Progenitor cell of endocrine pancreas (in vitro differentiated cells): ENCODE measurements around the gene THPO. TPM values are rescaled to one million over a fixed set of nuclear protein-coding genes. Genes with fewer than 3 reads are reported as not detected.
A peak's percentile ranks its signal among the peaks of the same experiment; 100 is the strongest.

ENCODE experiments used
- DNase-seq: peaks from one replicate; pipeline ENCODE4 v3.0.0; 2021; ENCODE audit warnings: low spot score; ENCODE audit not compliant: unreplicated experiment
- H3K27ac Mint-ChIP-seq: 2 replicates; pipeline ENCODE4 v1.8.0; 2021; ENCODE audit warnings: mild to moderate bottlenecking, moderate library complexity, mixed read lengths
- H3K27me3 Mint-ChIP-seq: 2 replicates; pipeline ENCODE4 v1.8.0; 2021; ENCODE audit warnings: mixed read lengths
- H3K36me3 Mint-ChIP-seq: 2 replicates; pipeline ENCODE4 v1.8.0; 2022; ENCODE audit warnings: mixed read lengths; ENCODE audit not compliant: insufficient read depth
- H3K4me1 Mint-ChIP-seq: 2 replicates; pipeline ENCODE4 v1.8.0; 2021; ENCODE audit warnings: low read depth, mixed read lengths
- H3K4me3 Mint-ChIP-seq: 2 replicates; pipeline ENCODE4 v1.8.0; 2021; ENCODE audit warnings: low read depth, mild to moderate bottlenecking, moderate library complexity, mixed read lengths
- H3K9me3 Mint-ChIP-seq: 2 replicates; pipeline ENCODE4 v1.8.0; 2021; ENCODE audit warnings: low read depth, mixed read lengths
- total RNA-seq: library from RNA; stranded (reverse); gene quantifications from 2 replicates; pipeline ENCODE4 v1.2.1, GENCODE V29; 2021
- TF ChIP-seq, protein P1 (sequence below): fragments of 200-600 bp; sonication (generic); IDR thresholded peaks from one replicate; pipeline ENCODE4 v1.5.0; 2021; ENCODE audit warnings: antibody characterized with exemption, mild to moderate bottlenecking; ENCODE audit not compliant: unreplicated experiment

THPO gene
- total RNA-seq, 1 donor from 2014 or later = 7.1 TPM

DNA sequence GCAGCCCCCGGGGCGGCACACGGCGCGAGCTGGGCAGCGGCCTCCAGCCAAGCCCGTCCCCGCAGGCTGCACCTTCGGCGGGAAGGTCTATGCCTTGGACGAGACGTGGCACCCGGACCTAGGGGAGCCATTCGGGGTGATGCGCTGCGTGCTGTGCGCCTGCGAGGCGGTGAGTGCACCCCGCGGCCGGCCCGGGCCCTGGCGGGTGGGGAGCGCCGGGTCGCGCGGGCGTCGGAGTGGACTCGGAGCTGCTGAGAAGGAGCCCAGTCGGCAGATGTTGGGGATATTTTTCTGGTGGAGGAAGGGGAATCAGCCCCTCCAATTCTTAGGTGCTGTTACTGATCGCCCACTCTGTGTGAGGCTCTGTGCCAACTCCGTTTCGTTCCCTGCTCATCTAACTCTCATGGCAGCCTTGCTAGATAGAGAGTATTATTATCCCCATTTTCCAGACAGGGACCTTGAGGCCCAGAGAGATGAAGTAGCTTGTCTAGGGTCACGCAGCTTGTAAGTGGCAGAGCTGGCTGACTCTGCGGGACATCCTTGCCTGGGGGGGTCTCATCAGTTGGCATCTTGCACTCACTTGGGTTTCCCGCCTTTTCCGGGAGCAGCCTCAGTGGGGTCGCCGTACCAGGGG lies 2.7 kb upstream of the THPO start:
- Mint-ChIP-seq H3K36me3 (no peaks in the 10 kb centered on the region), H3K27ac (no peak overlapping the region), H3K4me3 (peak overlapping the region; percentile 52), H3K27me3 (peaks cover 40% of the 10 kb centered on the region), H3K4me1 (peaks cover 24% of the 10 kb centered on the region), H3K9me3 (no peaks in the 10 kb centered on the region)
- TF ChIP-seq, protein P1, sequence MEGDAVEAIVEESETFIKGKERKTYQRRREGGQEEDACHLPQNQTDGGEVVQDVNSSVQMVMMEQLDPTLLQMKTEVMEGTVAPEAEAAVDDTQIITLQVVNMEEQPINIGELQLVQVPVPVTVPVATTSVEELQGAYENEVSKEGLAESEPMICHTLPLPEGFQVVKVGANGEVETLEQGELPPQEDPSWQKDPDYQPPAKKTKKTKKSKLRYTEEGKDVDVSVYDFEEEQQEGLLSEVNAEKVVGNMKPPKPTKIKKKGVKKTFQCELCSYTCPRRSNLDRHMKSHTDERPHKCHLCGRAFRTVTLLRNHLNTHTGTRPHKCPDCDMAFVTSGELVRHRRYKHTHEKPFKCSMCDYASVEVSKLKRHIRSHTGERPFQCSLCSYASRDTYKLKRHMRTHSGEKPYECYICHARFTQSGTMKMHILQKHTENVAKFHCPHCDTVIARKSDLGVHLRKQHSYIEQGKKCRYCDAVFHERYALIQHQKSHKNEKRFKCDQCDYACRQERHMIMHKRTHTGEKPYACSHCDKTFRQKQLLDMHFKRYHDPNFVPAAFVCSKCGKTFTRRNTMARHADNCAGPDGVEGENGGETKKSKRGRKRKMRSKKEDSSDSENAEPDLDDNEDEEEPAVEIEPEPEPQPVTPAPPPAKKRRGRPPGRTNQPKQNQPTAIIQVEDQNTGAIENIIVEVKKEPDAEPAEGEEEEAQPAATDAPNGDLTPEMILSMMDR = no peak
- DNase-seq = no peak

DNA sequence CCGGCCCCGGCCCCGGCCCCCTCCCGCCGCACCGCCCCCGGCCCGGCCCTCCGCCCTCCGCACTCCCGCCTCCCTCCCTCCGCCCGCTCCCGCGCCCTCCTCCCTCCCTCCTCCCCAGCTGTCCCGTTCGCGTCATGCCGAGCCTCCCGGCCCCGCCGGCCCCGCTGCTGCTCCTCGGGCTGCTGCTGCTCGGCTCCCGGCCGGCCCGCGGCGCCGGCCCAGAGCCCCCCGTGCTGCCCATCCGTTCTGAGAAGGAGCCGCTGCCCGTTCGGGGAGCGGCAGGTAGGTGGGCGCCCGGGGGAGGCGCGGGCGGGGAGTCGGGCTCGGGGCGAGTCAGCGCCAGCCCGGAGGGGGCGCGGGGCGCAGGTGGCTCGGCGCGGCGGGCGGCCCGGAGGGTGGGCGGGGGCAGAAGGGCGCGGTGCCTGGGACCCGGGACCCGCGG lies 2.2 kb upstream of the THPO start:
- Mint-ChIP-seq H3K27ac (no peak overlapping the region), H3K4me3 (no peak overlapping the region)

DNA sequence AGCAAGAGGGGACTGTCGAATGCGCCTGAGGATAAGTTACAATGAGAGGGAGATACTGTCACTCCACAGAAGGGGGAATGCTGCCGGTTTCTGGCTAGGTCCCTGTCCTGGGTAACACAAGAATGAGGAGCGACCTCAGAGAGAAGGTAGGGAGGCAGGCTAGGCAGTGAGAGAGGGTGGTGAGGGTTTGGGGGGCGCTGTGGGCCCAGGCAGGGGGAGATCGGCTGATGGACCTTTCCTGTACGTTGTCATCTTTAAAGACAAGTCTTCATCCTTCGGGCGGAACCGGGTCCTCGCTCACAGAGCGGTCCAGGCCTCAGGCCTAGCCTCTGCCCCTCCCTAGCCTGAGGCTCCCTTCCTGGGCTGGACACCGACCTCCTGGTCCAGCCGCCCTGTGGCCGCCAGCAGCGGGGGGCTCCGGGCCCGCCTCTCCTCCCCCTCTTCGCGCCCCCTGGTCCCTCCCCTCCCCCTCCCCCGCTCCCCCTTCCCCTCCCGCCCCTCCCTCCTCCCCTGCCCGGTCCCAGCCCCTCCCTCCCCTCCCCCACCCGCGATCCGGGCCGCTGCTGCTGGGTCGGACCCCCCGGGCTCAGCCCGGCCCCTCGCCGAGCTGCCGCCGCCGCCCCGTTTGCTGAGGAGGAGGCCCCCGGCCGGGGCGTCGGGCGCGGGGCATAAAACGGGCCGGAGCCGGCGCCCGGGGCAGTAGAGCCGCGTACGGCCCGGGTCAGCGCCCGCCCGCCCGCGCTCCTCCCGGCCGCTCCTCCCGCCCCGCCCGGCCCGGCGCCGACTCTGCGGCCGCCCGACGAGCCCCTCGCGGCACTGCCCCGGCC lies 1.6 kb upstream of the THPO start, which contains the start of gene CHRD:
Gene CHRD (plus strand): TSS at position 697 of the 827 bp plus-strand sequence. CDS start 265 bp downstream, outside the sequence.
- Mint-ChIP-seq H3K27ac (peak within 1 kb of the TSS; percentile 18), H3K36me3 (peaks cover 3% of the 10 kb centered on the region), H3K27me3 (peaks cover 40% of the 10 kb centered on the region), H3K9me3 (no peaks in the 10 kb centered on the region), H3K4me1 (peaks cover 24% of the 10 kb centered on the region), H3K4me3 (peak within 1 kb of the TSS; percentile 80)
- no peak for DNase-seq
- TF ChIP-seq, protein P1 = no peak

More for the DNA sequence above, 2.2 kb upstream of the THPO start:
- Mint-ChIP-seq H3K4me1 (peaks cover 24% of the 10 kb centered on the region), H3K36me3 (no peaks in the 10 kb centered on the region), H3K9me3 (no peaks in the 10 kb centered on the region), H3K27me3 (peaks cover 42% of the 10 kb centered on the region)
- DNase-seq = peak; percentile 46
- TF ChIP-seq, protein P1 = no peak

DNA sequence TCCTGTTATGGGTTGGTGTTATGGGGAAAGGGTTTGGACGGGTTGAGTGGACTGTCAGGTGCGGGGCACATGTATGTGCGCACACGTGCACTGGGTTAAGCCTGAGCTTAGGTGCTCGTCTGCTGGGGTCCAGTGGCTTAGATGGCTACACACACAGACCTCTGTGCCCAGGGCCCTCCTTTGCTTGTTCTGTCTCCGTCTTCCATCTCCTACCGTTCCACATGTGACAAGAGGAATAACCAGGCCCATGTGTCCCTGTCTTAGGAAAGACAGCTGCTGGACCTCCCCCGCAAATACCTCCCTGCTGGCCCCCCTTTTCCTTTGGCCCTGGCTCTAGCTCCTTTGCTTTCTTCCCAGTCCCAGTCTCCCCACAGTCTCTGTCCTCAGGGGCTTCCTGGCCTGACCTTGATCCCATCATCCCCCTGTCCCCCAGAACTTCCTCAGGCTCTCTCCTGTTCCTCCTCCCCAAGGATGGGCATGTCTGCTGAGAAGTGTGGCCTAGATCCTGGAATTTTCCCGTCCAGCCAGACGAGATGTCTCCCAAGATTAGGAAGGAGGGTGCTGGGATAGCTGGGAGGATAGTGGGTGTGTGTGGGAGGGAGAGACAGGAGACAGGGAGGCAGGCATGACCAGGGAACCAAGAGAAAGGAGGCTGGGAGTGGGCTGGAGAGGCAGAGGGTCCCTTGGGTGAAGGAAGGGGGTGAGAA lies 797 bp upstream of the THPO start:
- DNase-seq = no peak
- H3K27ac Mint-ChIP-seq = peak overlapping the region; percentile 18
- peaks cover 3% of the 10 kb centered on the region for H3K36me3 Mint-ChIP-seq
- H3K27me3 Mint-ChIP-seq = peaks cover 34% of the 10 kb centered on the region
- H3K9me3 Mint-ChIP-seq = no peaks in the 10 kb centered on the region
- peak overlapping the region; percentile 80 for H3K4me3 Mint-ChIP-seq
- peaks cover 24% of the 10 kb centered on the region for H3K4me1 Mint-ChIP-seq
- TF ChIP-seq, protein P1 = no peak

DNA sequence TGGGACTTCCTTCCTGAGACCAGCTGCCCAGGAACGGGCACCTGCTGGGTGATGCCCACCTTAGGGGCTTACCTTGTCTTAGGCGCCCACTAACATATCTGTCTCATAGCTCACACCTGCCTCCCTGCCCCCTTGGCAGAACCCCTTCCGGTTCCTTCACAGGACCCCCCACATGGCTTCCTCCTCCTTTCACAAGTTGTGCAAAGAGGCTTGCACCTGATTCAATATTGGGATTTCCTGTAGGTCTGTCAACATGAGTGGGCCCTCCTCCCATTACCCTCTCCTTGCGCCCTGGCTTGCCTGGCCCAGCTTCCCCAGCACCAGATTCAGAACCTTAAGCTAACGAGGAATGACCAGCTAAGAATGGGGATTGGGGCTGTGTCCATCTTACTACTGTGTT lies 633 bp downstream of the THPO start:
- TF ChIP-seq, protein P1 = no peak
- H3K36me3 Mint-ChIP-seq = peaks cover 3% of the 10 kb centered on the region
- no peak for DNase-seq
- H3K9me3 Mint-ChIP-seq = no peaks in the 10 kb centered on the region
- H3K4me1 Mint-ChIP-seq = peaks cover 24% of the 10 kb centered on the region
- H3K27me3 Mint-ChIP-seq = peaks cover 24% of the 10 kb centered on the region
- peak overlapping the region; percentile 89 for H3K27ac Mint-ChIP-seq
- H3K4me3 Mint-ChIP-seq = peak overlapping the region; percentile 80
